ENCODE results near the gene TMED8.

- TF ChIP-seq, protein P1, sequence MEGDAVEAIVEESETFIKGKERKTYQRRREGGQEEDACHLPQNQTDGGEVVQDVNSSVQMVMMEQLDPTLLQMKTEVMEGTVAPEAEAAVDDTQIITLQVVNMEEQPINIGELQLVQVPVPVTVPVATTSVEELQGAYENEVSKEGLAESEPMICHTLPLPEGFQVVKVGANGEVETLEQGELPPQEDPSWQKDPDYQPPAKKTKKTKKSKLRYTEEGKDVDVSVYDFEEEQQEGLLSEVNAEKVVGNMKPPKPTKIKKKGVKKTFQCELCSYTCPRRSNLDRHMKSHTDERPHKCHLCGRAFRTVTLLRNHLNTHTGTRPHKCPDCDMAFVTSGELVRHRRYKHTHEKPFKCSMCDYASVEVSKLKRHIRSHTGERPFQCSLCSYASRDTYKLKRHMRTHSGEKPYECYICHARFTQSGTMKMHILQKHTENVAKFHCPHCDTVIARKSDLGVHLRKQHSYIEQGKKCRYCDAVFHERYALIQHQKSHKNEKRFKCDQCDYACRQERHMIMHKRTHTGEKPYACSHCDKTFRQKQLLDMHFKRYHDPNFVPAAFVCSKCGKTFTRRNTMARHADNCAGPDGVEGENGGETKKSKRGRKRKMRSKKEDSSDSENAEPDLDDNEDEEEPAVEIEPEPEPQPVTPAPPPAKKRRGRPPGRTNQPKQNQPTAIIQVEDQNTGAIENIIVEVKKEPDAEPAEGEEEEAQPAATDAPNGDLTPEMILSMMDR (conservative IDR thresholded peaks at IDR 0.05; ENCODE audit: low read depth, low read length): no peak
- TF ChIP-seq EZH2 (IDR thresholded peaks at IDR 0.05; ENCODE audit: borderline replicate concordance, low read depth, low read length, poor library complexity, severe bottlenecking): no peak
Measured at GRCh38 chr14:77313371-77313770, 63.5 kb downstream of the TMED8 start.
